ENCODE data around the gene SDK1.

DNA sequence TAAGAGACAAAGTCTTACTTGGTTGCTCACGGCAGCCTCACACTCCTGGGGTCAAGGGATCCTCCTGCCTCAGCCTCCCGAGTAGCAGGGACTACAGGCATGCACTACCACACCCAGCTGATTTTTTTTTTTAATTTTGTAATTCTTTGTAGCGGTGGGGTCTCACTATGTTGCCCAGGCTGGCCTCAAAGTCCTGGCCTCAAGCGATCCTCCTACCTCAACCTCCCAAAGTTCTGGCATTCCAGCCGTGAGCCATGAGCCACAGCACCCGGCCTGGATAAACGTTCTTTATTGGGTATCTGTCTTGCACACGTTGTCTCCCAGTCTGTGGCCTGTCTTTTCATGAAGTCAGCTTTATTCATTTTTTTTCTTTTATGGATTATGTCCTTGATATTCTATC, 744.9 kb downstream of the SDK1 start:
- TF ChIP-seq, protein P1, sequence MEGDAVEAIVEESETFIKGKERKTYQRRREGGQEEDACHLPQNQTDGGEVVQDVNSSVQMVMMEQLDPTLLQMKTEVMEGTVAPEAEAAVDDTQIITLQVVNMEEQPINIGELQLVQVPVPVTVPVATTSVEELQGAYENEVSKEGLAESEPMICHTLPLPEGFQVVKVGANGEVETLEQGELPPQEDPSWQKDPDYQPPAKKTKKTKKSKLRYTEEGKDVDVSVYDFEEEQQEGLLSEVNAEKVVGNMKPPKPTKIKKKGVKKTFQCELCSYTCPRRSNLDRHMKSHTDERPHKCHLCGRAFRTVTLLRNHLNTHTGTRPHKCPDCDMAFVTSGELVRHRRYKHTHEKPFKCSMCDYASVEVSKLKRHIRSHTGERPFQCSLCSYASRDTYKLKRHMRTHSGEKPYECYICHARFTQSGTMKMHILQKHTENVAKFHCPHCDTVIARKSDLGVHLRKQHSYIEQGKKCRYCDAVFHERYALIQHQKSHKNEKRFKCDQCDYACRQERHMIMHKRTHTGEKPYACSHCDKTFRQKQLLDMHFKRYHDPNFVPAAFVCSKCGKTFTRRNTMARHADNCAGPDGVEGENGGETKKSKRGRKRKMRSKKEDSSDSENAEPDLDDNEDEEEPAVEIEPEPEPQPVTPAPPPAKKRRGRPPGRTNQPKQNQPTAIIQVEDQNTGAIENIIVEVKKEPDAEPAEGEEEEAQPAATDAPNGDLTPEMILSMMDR (IDR thresholded peaks at IDR 0.05): no peak
- no peak for TF ChIP-seq POLR2A (IDR thresholded peaks at IDR 0.05)
